Right lobe of liver (tissue), 6 donors: ENCODE measurements around the gene TSFM. TPM values are rescaled to one million over a fixed set of nuclear protein-coding genes. Genes with fewer than 3 reads are reported as not detected.
"Not testable (repeated sequence)": the region's sequence is repeated elsewhere in the genome, so short reads cannot be mapped to it uniquely, and the experiment has no call there.

Experiments
- ATAC-seq, 4 donors: fragments of 200-7000 bp; cut with Tn5 transposase; one replicate each; pipeline ENCODE4 v1.9.1; 2020; ENCODE audit warnings: mild to moderate bottlenecking in 4 of 4, moderate library complexity in 4 of 4
- DNase-seq, 3 donors: peaks; one replicate each; pipeline ENCODE4 v3.0.0-alpha.2; 2020
- H3K27ac ChIP-seq, 3 donors: fragments of 200-600 bp; one replicate each; pipeline ENCODE4 v1.8.0; 2022
- H3K27me3 ChIP-seq, 2 donors: fragments of 200-600 bp; one replicate each; pipeline ENCODE4 v1.8.0; 2022
- H3K36me3 ChIP-seq, 4 donors: fragments of 200-600 bp; sonication (generic) in 1 of 4; one replicate each; pipeline versions ENCODE4 v1.5.1 to v1.8.0; 2017 to 2022; ENCODE audit warnings: control low read depth in 1 of 4
- H3K4me1 ChIP-seq, 4 donors: fragments of 200-600 bp; sonication (generic) in 1 of 4; one replicate each; pipeline versions ENCODE4 v1.5.1 to v1.8.0; 2017 to 2022; ENCODE audit warnings: control low read depth in 1 of 4
- H3K4me3 ChIP-seq, 3 donors: fragments of 200-600 bp; one replicate each; pipeline ENCODE4 v1.8.0; 2022
- H3K9me3 ChIP-seq, 4 donors: fragments of 200-600 bp; sonication (generic) in 1 of 4; one replicate each; pipeline versions ENCODE4 v1.5.1 to v1.8.0; 2017 to 2022; ENCODE audit warnings: control low read depth in 1 of 4
- CTCF ChIP-seq, 4 donors: fragments of 200-600 bp in 3 of 4; fragments of 450-650 bp in 1 of 4; IDR thresholded peaks; one replicate each; pipeline versions ENCODE4 v1.5.1 to v1.8.0; 2016 to 2022; ENCODE audit warnings: antibody characterized with exemption in 4 of 4, mild to moderate bottlenecking in 2 of 4
- POLR2A ChIP-seq: fragments of 450-650 bp; IDR thresholded peaks from one replicate; pipeline ENCODE4 v1.6.1; 2017; ENCODE audit warnings: antibody characterized with exemption, mild to moderate bottlenecking
- whole genome bisulfite sequencing: methylation state at CpG from one replicate; pipeline ENCODE4 v1.1.6; 2018; ENCODE audit warnings: low coverage, low lambda C conversion rate; ENCODE audit not compliant: insufficient coverage; ENCODE audit errors: missing lambda C conversion rate; 5-methylcytosine and 5-hydroxymethylcytosine counted together
- intact Hi-C, 2 donors: fragments of 100-400 bp; cut with DNase I; formaldehyde crosslinking; loops; one replicate each; pipeline versions ENCODE4 v1.11.2 to v1.14.1; 2022
- total RNA-seq, 6 experiments: library from RNA; depleted of rRNA in 2 of 6; stranded (reverse); fragments of >200 nt in 2 of 6; fragmentation: NEBNext Ultra II Directional in 3 of 6; extraction: Animal tissue kit (Norgen Biotek cat#: 25700) in 3 of 6; gene quantifications; one replicate each; pipeline versions ENCODE4 v1.1.0 to v1.2.4, GENCODE V29; 2016 to 2023
- donor health status: DM: no; HTN: yes; CAD: no.
- donor health status: DM: no; HTN: no; CAD: no.
- donor health status: DM: no; HTN: no; CAD: no.
- donor health status: DM: no; HTN: yes; CAD: no.
- donor health status: DM: no; HTN: yes; CAD: no.

Gene TSFM
- total RNA-seq, 6 experiments from 2014 or later, result 25.6 to 40.2 (median 30.9) TPM

- peak; percentile 86 to 89 (median 89) for DNase-seq
- peak overlapping the region; percentile 75 to 96 (median 75) for H3K27ac ChIP-seq
- H3K27me3 ChIP-seq, result no peaks in the 10 kb centered on the region
- H3K4me1 ChIP-seq, result peaks cover 2 to 11% (median 7%) of the 10 kb centered on the region in 4 donors
- intact Hi-C loops, result no loop called here
- no peak for TF ChIP-seq CTCF (IDR thresholded peaks at IDR 0.05)
- no peak for TF ChIP-seq POLR2A
- ATAC-seq, result peak; percentile 78 to 82 (median 79)
- H3K4me3 ChIP-seq, result peak overlapping the region; percentile 72 to 88 (median 79)
- under 1% methylated on average over 15 of the region's 16 CpGs for WGBS
- H3K9me3 ChIP-seq, result no peaks in the 10 kb centered on the region
- H3K36me3 ChIP-seq, result no peaks in the 10 kb centered on the region
Measured at GRCh38 chr12:57771236-57771872, 11.2 kb upstream of the TSFM start.

GRCh38 chr12:57771873-57772428, 10.6 kb upstream of the TSFM start, which contains the start of gene METTL1:
METTL1 (minus strand) TSS chr12:57772105; CDS start chr12:57772083, 22 bp downstream.
- ATAC-seq, result peak; percentile 92 to 96 (median 94)

GRCh38 chr12:57772429-57773322, 9.9 kb upstream of the TSFM start, which contains the start of gene EEF1AKMT3:
EEF1AKMT3 (plus strand) TSS chr12:57772614; CDS start chr12:57772725, 111 bp downstream.
- 9% methylated on average over 21 of the region's 67 CpGs for WGBS
- peak; percentile 74 to 77 (median 77) for DNase-seq

More at GRCh38 chr12:57771873-57772428, 10.6 kb upstream of the TSFM start, which contains the start of gene METTL1:
- peak within 1 kb of the TSS; percentile 75 to 96 (median 75) for H3K27ac ChIP-seq
- DNase-seq, result peak; percentile 93 to 95 (median 95)
- H3K9me3 ChIP-seq, result no peaks in the 10 kb centered on the region
- no peak for TF ChIP-seq CTCF (IDR thresholded peaks at IDR 0.05)
- peak; percentile 78 for TF ChIP-seq POLR2A
- no peaks in the 10 kb centered on the region for H3K27me3 ChIP-seq
- peaks cover 2 to 11% (median 7%) of the 10 kb centered on the region in 4 donors for H3K4me1 ChIP-seq
- WGBS, result 0% methylated on average over 22 of the region's 28 CpGs
- peak within 1 kb of the TSS; percentile 72 to 88 (median 79) for H3K4me3 ChIP-seq
- intact Hi-C loops, result no loop called here
- H3K36me3 ChIP-seq, result no peaks in the 10 kb centered on the region

GRCh38 chr12:57774634-57775033, 8.0 kb upstream of the TSFM start:
- H3K27me3 ChIP-seq, H3K4me3 ChIP-seq, H3K27ac ChIP-seq, DNase-seq, H3K9me3 ChIP-seq, ATAC-seq, H3K36me3 ChIP-seq, intact Hi-C loops: not testable (repeated sequence)
- 93% methylated on average over 10 of the region's 11 CpGs for WGBS
- peaks cover 2 to 11% (median 7%) of the 10 kb centered on the region in 4 donors for H3K4me1 ChIP-seq

More at GRCh38 chr12:57772429-57773322, 9.9 kb upstream of the TSFM start, which contains the start of gene EEF1AKMT3:
- TF ChIP-seq CTCF (IDR thresholded peaks at IDR 0.05) (no peak), POLR2A (no peak)
- H3K9me3 ChIP-seq, result no peaks in the 10 kb centered on the region
- ATAC-seq, result peak; percentile 73 to 78 (median 76)
- H3K4me3 ChIP-seq, result peak within 1 kb of the TSS; percentile 72 to 88 (median 79)
- H3K4me1 ChIP-seq, result peaks cover 2 to 11% (median 7%) of the 10 kb centered on the region in 4 donors
- intact Hi-C loops, result no loop called here
- H3K27ac ChIP-seq, result peak within 1 kb of the TSS; percentile 75 to 96 (median 75)
- no peaks in the 10 kb centered on the region for H3K36me3 ChIP-seq
- no peaks in the 10 kb centered on the region for H3K27me3 ChIP-seq
